GM21381 (cell line): ENCODE measurements around the gene MYOM3.
"Not testable (repeated sequence)": the region's sequence is repeated elsewhere in the genome, so short reads cannot be mapped to it uniquely, and the experiment has no call there.

Source experiments
- ATAC-seq: cut with Tn5 transposase; IDR thresholded peaks from one replicate; pipeline ENCODE4 v1.9.1; 2021; ENCODE audit warnings: mild to moderate bottlenecking, moderate library complexity; ENCODE audit not compliant: unreplicated experiment

The MYOM3 gene

DNA sequence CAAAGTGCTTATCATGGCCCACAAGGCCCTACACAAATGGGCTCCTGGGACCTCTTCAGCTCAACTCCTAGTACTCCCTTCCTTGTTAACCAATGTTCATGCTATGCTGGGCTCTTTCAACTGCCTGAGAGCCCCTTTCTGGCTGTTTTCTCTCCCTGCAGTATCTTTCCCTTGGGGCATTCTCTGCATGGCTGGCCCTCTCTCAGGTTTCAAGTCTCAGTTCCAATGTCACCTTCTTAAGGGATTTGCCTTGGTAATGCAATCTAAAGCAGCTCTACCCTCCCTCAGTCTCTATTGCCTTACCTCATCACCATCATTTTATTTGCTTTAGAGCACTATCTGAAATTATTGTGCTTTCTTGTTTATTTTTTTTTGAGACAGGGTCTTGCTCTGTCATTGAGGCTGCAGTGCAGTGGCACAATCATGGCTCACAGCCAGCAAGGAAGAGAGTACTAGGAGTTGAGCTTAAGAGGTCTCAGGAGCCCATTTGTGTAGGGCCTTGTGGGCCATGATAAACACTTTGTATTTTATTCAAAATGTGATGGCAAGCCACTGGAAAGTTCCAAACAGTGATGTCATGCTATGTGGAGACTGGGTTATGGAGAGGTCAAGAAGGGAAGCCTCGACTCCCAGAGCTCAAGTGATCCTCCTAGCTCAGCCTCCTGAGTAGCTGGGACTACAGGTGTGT is 68.4 kb downstream of the MYOM3 start:
- ATAC-seq, result no peak

DNA sequence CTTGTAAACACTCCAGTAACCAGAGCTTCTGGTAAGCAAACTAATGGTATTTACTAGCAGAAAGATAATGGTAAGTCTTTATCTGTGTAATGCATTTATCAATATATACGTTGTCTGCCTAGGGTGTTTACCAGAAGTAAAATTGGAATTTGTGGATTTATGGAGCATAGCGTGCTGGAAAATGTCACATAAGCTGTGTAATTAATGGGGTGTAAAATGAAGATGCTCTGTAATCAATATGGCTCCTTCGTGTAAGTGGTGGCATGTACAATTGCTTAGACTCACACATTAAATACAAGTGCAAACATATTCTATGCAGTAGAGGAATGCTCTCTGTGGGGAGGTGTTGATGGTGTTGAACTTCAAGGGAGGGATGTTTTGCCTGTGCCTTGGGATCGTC is 69.6 kb downstream of the MYOM3 start:
- ATAC-seq, result no peak

DNA sequence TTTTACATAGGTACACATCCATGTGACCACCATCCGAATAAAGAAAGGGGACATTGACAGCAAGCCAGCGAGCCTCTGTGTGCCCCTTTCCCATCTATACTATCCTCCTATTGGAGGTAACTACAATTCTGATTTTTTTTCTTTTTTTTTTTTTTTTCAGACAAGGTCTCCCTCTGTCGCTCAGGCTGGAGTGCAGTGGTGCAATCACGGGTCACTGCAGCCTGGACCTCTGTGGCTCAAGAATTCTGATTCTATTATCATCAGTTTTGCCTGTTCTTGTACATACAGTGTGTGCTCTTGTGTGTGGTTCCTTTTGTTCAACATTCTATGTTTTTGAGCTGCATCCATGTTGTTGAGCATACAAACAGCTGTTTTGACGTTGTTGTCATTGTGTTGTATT is 75.8 kb downstream of the MYOM3 start:
- ATAC-seq, result no peak

DNA sequence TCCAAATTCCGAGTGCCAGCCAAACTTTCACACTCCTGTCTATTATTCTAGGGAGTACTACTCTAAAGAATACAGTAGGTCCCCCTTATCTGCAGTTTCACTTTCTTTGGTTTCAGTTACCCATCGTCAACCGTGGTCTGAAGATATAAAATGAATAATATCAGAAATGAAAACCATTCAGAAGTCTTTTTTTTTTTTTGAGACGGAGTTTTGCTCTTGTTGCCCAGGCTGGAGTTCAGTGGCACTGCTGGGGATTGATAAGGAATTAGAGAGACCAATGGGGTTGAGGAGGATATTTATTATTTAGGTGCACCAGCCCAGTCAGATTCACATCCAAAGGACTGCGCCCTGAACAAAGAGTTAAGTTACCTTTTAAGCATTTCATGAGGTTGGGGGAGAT is 79.0 kb downstream of the MYOM3 start:
- no peak for ATAC-seq

DNA sequence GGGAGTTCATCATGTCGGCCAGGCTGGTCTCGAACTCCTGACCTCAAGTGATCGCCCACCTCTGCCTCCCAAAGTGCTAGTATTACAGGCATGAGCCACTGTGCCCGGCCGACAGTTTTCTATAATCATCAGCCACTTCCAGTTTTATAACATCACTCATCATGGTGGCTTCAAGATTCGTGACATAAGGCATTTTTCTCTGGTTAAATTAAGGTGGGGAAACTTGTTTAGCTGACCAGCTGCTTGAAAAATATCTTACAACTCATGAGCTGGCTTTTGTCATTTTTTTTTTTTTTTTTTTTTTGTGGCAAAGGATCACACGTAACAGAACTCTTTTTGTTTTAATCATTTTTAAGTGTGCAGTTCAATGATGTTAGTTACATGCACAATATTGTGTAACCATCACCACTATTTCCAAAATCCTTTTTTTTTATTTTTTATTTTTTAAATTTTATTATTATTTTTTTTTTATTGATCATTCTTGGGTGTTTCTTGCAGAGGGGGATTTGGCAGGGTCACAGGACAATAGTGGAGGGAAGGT is 80.9 kb downstream of the MYOM3 start:
- not testable (repeated sequence) for ATAC-seq

DNA sequence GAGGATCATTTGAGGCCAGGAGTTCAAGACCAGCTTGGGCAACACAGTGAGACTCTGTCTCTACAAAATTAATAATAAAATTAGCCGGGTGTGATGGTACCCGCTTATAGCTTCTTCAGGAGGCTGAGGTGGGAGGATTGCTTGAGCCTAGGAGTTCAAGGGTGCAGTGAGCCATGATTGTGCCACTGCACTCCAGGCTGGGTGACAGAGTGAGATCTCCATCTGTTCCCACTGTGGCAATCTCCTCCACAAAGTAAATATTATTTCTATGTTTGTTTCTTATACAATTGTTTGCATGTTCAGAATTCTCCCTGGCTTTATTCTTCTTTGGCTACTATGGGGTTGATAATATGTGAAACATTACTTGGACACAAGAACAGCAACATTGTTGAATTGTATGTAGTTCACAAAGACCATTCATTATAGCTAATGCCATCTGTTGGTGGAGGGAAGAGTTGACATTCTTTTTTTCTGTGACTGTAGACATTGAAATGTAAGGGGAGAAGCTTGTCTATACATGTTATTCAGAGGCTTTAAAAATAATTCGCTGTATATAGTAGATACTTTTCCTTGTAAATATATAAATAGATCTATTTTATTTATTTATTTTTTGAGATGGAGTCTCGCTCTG is 84.0 kb downstream of the MYOM3 start:
- ATAC-seq, result no peak

DNA sequence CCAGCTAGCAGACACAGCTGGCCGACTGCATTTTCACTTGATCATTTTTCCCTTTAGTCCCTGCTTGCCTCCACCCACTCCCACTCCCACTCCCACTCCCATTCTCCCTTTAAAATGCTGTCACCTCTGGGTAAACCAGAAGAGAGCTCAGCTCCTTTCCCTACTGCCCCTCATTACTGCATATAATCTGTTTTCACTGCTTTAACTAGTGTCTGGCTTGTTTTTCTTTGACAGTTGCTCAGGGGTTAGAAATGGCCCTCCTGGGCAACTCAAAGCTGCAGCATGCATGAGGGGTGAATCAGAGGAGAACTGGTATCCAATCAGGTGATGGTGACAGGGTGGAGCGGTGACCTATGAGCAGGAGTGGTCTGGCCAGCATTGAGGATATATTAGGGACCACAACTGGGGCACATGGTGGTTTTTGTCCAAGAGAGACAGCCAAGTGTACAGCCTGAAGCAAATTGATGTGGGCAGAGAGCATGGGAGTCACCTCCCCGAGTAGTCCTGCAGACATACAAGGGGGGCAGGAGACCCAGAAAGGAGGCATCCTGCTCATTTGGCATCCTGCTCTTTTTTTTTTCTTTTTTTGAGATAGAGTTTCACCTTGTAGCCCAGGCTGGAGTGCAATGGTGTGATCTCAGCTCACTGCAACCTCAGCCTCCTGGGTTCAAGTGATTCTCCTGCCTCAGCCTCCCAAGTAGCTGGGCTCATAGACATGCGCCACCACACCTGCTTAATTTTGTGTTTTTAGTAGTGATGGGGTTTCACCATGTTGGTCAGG is 89.2 kb downstream of the MYOM3 start:
- no peak for ATAC-seq

DNA sequence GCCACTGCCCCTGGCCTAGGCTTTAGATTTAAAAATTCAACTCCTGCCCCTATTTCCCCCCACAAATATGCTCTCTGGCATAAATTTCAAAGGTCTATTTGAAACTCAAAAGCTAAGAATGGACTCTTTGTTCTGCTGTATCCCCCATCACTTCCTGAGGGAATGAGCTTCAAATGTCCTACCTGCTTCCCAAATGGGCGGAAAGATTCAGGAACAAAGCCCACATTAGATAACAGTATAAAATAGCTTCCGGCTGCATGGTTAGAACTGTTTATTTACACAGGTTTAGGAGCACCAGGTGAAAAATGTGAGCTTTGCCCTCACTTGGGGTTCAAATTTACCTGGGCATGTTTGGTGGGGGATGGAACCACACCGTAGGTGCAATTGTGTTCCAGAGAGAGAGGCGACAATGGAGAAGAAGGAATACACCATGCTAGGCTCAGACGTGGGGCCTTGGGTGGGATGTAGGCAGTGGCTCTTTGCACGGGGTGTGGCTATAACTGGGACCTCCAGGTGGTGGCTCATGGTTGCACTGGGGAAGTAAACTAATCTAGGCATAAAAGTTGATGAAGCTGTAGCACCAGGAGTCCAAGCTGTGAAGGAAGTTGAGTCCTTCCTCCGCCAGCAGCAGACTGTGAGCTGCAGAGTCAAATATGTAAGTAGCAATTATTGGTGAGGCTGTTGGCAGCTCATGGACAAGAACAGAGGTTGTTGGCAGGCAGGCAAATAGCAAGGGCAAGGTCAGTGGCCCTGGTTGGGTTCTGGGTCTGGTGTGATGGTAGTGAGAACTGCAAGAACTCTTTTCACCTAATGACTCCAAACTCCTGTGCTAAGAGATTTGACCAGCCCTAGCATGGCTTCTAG is 90.3 kb downstream of the MYOM3 start:
- ATAC-seq, result no peak

DNA sequence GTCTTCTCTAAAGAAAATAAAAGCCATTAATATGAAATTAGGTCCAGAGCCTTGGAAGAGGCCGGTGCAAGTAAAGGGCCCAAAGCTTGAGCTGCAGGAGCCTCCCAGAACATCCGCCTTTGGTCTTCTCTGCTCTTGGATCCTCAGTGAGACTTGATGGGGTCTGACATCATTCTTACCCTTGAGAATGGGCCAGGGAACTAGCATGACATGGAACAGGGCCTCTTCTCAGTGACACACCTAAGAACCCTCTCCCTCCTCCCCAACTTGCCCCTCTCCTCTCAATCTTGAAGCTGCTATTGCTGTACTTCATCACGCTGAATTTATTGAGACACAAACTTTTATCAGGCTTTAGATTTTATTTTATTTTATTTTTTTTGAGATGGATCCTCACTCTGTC is 91.5 kb downstream of the MYOM3 start:
- no peak for ATAC-seq

DNA sequence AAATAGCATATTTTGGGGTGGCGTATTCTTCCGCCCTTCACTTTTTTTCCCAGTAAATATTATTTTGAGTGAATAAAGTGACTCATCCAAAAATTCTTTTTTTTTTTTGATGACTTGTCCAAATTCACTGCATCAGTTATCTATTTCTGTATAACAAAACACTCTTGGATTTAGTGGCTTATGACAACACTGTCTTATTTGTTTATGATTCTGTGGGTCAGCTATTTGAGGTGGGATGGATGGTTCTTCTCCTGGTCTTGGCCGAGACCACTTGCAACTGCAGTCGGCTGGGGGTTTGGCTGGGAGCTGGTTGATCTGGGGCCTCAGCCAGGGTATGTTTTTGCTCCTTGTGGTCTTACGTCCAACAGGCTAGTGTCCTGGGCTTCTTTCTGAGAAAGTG is 91.9 kb downstream of the MYOM3 start:
- ATAC-seq, result no peak

DNA sequence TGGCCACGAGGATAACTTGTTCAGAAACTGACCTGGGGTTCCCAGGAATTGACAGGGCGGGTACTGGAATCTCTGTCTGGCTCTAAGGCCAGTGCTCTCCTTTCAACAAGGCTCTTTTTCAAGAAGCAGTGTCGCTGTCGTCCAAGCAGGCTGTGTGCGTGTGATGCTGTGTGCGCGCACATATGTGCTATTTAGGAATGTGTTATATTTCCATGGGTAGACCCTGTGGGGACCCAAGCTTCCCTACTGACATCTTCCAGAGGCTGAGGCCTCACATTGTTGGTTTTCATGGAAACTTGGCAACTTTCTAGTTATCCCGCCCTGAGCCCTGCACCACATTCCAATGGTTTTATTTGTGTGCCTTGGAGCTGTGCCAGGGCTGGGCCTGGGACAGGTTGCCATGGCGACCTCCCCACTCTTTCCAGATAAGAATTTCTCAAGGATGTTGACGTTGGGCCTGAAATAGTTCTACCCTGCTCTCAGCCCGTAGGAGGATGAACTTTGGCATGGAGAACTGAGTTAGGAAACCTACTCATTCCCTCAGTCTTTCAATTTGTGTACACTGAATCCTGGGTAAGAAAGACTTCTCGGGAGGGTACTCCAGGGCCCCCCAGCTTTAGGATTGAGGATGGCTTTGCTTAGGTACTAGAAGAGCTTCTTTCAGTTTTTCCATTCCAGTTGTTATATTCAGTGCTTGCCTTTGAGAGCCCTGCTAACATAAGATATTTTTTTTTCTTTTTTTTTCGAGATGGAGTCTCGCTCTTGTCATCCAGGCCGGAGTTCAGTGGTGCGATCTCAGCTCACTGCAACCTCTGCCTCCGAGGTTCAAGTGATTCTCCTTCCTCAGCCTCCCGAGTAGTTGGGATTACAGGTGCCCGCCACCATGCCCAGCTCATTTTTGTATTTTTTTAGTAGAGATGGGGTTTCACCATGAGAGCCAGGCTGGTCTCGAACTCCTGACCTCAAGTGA is 93.0 kb downstream of the MYOM3 start:
- ATAC-seq, result no peak

DNA sequence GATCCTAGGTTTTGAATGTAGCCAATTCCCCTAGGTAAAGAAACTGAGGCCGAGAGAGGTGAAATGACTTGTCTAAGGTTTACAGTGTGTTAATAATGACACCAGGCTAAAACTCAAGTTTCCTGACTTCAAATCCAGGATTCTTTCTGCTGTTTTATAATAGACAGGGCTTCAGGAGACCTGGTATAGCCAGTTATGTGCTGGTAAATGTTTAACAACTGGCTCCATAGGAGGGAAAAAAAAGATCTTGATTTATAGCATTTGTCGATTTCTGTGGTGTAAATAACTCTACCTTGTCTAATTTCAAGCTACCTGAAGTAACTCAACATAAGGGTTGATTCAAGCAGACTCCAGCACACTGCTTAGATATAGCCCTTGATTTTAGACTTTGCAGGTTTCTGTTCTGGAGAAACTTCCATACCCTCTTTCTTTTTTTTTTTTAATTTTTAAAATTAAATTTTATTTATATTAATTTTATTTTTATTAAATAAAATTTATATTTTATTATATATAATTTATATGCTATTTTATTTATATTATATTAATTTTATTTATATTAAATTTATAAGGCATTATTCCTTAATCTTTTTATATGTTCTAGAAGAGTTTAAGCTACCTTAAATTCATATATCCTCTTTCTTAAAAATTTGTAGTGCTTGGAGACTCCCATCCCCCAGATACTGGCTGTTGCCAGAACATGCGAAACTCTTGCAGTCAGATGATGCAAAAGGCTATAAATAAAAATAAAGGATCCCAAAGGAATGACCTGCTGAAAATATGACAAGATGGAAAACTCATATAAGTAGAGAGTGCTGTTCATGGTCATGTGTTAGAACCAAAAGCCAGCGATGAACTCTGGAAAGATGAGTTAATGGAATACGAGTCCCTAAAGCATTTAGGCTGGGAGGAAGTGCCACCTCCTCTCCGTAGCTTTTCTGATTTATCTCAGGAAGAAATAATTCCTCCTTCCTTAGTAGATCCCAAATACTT is 96.4 kb downstream of the MYOM3 start:
- ATAC-seq, result no peak

DNA sequence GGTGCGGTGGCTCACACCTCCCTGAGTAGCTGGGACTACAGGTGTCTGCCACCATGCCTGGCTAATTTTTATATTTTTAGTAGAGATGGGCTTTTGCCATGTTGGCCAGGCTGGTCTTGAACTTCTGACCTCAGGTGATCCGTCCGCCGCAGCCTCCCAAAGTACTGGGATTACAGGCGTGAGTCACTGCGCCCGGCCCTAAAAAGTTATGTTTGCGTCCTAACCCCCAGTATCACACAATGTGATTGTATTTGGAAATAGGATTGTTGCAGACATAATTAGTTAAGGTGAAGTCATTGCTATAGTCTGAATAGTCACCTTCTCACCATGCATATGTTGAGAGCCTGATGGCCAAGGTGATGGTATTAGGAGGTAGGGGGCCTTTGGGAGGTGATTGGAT is 99.1 kb downstream of the MYOM3 start:
- not testable (repeated sequence) for ATAC-seq

DNA sequence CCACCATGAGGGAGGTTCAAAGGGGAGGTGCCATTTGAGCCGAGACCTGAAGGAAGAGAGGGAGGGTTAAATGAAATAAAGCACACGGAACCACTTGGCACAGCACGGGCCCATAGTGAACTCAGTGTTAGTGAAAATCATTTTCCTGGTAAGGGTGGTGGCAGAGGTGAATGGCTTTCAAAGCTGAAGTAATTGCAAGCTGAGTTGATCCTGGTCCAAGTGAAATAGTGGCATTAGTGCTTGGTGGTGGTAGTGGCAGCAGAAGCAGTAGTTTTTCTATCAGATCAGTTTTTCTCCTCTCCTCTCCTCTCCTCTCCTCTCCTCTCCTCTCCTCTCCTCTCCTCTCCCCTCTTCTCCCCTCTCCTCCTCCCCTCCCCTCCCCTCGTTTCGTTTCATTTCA is 101.3 kb downstream of the MYOM3 start:
- ATAC-seq, result no peak

DNA sequence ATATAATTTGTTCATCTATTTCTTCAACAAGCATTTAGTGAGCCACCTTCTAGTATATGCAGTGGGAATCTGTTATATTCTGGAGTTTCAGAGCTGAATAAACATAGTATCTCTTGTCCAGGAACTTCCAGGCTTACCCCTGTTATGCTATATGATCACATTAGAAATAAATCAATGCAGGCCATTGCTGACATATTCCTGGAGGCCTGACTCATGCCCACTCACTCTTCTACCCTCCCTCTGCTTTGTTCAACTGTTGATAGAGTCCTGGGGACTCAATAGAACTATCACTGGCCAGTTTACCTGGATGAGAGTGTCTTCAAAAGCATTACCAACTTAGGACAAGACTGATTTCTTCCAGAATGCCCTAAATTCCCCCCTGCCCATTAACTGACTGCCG is 102.5 kb downstream of the MYOM3 start:
- ATAC-seq, result no peak

DNA sequence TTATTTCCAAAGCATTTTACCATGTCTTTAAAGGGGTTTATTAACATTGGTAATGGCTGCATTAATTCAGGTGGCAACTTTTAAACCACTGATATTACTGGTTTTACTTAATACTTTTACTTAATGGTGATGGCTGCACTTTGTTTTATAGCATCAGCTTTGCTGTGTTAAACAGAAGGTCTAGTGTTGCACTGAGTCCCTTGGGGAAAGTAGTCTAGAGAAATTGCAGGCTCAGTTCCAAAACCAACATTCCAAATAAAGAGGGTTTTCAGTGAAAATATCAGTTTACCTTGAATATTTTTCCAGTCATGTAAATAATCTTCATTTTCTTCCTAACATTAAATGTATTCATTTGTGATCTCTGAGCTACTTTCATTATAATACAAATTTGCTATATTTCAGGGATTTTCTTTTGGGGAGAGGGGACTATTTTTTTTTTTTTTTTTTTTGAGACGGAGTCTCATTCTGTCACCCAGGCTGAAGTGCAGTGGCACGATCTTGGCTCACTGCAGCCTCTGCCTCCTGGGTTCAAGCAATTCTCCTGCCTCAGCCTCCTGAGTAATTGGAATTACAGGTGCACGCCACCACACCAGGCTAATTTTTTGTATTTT is 103.3 kb downstream of the MYOM3 start:
- not testable (repeated sequence) for ATAC-seq

DNA sequence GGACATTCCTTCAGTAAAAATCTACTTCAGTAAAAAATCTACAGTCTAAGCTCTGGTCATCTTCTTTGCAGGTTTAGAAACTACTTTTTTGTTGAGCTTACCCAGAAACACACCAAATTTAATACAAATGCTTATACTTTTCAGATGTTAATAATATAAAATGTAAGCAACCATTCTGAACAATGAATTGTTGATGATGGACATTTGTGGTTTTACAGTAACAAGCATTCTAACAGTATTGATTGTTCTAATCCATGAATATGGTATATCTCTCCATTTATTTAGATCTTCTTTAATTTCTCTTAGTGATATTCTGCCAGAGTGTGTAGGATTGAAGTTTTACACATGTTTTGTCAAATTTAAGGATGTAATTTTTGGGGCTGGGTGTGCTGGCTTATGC is 104.9 kb downstream of the MYOM3 start:
- ATAC-seq, result no peak
